Activated CD4-positive, alpha-beta T cell treated with anti-CD3 and anti-CD28 coated beads, Interleukin-2, amount 50 U/mL, for 24 hours (primary cell): ENCODE results near the gene EEFSEC.

ENCODE experiments used
- DNase-seq, 2 donors: peaks; one replicate each; pipeline ENCODE4 v3.0.0-alpha.2; 2020; ENCODE audit warnings: low read depth in 1 of 2, low spot score in 1 of 2

The EEFSEC gene

DNA sequence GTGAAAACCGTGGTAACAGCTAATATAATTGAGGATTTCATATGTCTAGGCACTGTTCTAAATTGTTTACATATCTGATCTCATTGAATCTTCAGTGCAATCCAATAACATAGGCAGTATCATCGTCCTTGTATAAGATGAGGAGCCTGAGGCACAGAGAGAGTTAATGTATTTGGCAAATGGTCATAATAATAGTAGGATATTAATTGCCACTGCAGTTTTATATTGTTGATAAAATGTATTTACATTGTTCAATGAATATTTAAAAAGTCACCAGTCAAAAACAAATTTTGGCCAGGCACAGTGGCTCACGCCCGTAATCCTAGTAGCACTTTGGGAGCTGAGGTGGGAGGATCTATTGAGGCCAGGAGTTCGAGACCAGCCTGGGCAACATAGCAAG lies 88.5 kb downstream of the EEFSEC start:
- no peak for DNase-seq

- DNase-seq: no peak
Observed at GRCh38 chr3:128242818-128243601, 89.7 kb downstream of the EEFSEC start.

GRCh38 chr3:128243602-128244504 lies 90.6 kb downstream of the EEFSEC start:
- DNase-seq: no peak

DNA sequence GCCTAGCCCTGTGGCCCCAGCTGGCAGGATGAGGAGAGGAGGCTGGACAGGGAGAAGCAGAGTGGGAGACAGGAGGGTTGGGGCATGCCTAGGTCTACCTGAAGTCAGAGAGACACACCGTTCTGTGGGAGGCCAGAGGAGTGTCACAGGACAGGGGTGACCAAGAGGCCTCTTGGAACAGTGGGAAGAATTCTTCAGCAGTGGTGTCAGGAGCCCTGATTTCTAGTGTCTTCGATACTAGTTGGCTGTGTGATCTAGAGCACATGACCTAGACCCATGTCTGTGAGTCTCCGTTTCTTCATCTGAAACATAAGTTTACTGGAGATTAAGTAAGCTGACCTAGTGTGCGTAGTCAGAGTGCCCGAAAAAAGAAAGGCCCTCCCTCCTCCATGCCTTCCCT lies 92.2 kb downstream of the EEFSEC start:
- DNase-seq: no peak

DNA sequence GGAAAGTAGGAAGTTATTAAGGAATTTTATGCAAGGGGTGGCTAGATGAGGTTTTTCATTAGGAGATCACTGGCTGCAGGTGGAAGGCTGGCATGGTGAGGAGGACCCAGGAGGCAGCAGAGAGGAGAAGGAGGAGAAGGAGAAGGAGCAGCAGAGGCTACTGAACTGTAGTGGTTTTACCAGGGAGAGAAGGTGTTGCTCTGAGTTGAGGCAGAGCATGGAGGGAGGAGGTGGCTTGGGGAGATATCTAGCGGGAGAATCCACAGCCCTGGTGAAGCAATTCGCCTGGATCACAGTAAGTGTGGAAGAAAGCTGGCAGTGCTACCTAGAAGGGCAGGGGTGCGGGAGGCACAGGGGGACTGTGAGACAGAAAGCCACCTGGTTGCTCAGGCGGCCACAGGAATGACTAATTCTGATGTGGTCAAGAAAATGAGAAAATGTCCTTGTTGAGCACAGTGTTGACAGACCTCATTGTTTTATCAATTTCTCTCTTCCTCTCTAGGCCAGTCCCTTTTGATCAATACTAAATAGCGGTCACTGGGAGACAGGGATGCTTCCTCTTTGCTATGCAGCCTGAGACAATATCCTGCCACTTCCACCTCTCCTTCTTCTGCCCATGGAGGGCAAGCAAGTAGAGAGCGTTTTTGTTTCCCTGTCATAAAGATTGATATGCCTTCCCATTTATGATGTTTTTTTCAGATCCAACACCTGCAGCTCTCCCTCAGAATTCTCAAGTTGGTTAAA lies 94.6 kb downstream of the EEFSEC start:
- no peak for DNase-seq

DNA sequence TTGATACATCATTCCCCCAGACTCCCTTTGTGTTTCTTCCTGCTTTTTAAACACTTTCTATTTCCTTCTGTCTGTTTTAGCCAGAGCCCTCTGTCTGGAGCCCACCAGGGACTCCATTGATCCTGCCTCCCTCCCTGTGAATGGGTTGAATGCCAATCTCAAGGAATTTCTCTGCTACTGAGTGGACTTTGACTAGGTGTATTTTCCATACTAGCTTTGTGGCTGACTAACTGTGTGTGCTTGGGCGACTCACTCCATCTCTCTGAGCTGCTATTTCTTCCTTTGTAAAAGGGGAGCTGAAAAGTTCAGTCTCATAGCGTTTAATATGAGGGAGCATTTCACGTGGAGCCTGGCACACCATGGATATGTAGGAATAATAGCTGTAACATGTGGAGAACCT lies 98.8 kb downstream of the EEFSEC start:
- no peak for DNase-seq

GRCh38 chr3:128253150-128253549 lies 99.9 kb downstream of the EEFSEC start:
- no peak for DNase-seq

DNA sequence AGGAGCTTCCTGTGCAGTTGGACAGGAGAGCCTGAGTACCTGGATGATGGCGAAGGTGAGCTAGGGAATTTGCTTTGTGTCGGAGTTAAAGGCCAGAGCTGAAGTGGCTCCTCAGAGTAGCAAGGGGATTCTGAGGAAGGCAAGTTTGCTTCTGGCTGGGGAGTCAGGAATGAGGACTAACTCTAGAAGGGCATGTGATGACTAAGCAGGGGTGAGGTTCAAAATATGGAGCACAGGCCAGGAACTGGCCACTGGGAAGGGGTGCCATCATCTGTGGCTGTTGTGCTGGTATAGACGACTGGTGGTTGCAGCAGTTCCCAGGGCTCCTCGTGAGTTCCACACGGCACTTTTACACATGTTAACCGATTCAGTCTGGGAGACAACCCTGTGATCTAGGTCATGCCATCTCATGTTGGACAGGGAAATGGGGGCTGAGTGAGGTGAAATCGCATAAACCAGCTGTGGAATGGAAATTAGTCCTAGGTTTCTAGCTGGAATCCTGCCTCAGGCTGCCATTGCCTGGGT lies 100.8 kb downstream of the EEFSEC start:
- no peak for DNase-seq

DNA sequence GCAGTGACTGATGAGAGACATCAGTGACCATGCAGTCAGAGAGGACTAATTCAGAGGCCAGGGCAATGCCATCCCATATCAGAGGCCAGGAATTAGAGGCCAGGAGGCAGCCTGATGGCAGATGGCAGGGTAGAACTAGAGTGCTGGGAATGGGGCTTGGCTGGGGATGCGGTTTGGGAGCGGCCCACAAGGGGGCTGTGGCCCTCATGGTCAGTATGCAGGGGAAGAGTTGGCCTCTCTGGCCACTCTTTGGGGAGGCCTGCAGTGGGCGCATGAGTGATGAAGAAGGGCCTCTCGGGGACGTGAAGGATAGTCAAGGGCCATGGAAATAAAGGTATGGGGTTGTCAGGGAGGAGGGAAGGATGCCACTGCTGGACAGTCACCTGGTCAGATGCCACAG lies 101.7 kb downstream of the EEFSEC start:
- no peak for DNase-seq

DNA sequence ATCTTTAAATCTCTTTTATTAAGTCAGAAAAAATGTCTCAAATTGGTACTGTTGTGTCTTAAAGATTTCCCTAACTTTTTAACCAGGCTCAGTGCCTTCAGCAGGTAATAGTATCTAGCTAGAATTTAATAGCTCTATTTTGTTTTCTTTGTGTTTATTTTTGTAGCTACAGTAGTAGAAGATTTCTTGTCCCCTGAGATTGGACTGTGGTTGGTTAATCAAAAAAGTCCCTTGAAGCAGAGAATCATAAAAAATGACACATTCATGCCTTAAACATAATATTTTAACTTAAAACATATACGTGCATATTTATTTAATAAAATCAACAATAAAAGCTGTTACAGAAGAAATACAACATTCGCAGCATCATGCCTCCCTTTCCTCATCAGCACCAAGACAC lies 102.8 kb downstream of the EEFSEC start:
- DNase-seq: no peak

- DNase-seq: no peak
Observed at GRCh38 chr3:128257632-128258031, 104.4 kb downstream of the EEFSEC start.

GRCh38 chr3:128260275-128260674 lies 107.0 kb downstream of the EEFSEC start:
- DNase-seq: no peak

DNA sequence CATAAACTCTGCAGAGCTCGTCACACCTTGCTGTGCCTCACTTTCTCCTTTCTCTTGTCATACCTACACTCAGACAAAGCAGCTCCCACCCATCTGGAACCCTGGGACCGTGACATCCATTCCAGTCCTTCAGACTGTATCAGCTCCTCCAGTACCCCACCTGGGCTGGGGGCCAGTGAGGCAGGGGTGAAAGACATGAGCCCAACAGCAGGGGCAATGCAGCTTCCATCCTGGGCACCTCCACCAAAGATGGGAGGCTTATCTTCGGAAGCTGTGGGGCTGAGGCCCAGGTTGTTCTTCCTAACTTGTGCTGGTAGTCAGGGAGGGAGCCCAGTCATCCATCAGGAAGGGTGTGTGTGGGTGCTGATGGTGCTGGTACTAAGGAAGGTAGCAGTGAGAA lies 109.2 kb downstream of the EEFSEC start:
- DNase-seq: no peak

DNA sequence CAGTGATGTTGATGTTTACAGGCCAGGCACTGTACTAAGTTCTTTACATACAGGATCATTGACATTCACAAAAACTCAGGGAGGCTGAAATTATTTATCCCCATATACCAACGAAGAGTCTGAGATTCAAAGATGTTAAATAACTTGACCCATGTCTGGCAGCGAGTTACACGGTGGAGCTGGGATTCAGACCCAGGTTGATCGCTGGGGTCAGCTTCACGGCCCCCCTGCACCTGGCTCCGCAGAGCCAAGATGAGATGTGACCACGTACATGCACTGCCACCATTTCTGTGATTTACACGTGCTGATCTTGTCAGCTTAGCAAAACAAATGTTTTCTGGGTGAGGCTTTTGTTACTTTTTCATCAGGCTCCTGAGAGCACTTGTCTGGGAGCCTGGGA lies 109.8 kb downstream of the EEFSEC start:
- no peak for DNase-seq

- no peak for DNase-seq
Observed at GRCh38 chr3:128263946-128264345, 110.7 kb downstream of the EEFSEC start.

- no peak for DNase-seq
Observed at GRCh38 chr3:128266453-128266852, 113.2 kb downstream of the EEFSEC start.

DNA sequence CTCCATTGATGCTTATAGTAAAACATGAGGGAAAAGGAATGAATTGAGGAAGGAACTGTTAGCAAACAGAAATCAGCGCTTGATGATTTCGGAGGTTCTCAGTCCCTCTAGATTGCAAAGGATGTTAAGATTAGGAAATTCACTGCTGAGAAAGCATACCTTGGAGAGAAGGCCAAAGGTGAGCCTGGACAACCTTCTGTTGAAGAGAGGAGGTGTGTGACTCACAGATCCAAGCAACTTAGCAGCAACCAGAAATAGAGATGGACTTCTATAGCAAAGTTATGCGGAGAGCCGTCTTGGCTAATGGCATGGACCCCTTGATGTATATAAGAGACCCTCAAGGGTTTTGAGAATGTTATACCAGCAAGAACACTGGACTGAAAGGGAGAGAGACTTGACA lies 114.3 kb downstream of the EEFSEC start:
- DNase-seq: no peak

GRCh38 chr3:128269006-128269775 lies 115.9 kb downstream of the EEFSEC start:
- no peak for DNase-seq

- no peak for DNase-seq
Observed at GRCh38 chr3:128269796-128270195, 116.5 kb downstream of the EEFSEC start.
